Motor neuron (in vitro differentiated cells): ENCODE results near the gene KLK3. TPM values are rescaled to one million over a fixed set of nuclear protein-coding genes. Genes with fewer than 3 reads are reported as not detected.
"Not testable (repeated sequence)": the region's sequence is repeated elsewhere in the genome, so short reads cannot be mapped to it uniquely, and the experiment has no call there.

ENCODE experiments used
- ATAC-seq, 8 experiments: fragments of 200-7000 bp; cut with Tn5 transposase; replicated peaks in 6 of 8; 2 replicates each; pipeline ENCODE4 v1.8.0; 2021; ENCODE audit warnings: mild to moderate bottlenecking in 8 of 8, moderate library complexity in 8 of 8
- H3K27ac ChIP-seq, 2 donors: fragments of 250-450 bp; sonication (Bioruptor Pico); 2 replicates each; pipeline ENCODE4 v1.9.0; 2021; ENCODE audit warnings: antibody characterized with exemption in 2 of 2, mild to moderate bottlenecking in 2 of 2, moderate library complexity in 1 of 2
- H3K4me1 ChIP-seq, 2 donors: fragments of 250-450 bp; sonication (Bioruptor Pico); replicated peaks in 1 of 2; 2 replicates each; pipeline ENCODE4 v1.6.1; 2021; ENCODE audit warnings: antibody characterized with exemption in 2 of 2, mild to moderate bottlenecking in 2 of 2, moderate library complexity in 1 of 2
- H3K4me3 ChIP-seq, 5 donors: fragments of 250-450 bp; sonication (Bioruptor Pico); 2 replicates each; pipeline ENCODE4 v1.9.0; 2021; ENCODE audit warnings: antibody characterized with exemption in 5 of 5, mild to moderate bottlenecking in 5 of 5, moderate library complexity in 4 of 5
- WGBS, 10 experiments: fragments of 450-650 bp; shearing (Covaris generic); methylation state at CpG; one replicate each; pipeline ENCODE4 v1.0.0; 2022; 5-methylcytosine and 5-hydroxymethylcytosine counted together
- in situ Hi-C, 9 experiments: fragments of 400-800 bp; cut with MboI; loops; one replicate each; pipeline ENCODE4 v1.15.0; 2021; ENCODE audit warnings: low sequenced_read_pairs in 9 of 9, low pct_unique_long_range_greater_than_20kb in 2 of 9; ENCODE audit not compliant: unreplicated experiment in 9 of 9
- total RNA-seq, 8 experiments: library from RNA; unstranded; fragments of 300-600 nt; gene quantifications; 2 replicates each; pipeline versions ENCODE4 v1.2.3 to v1.2.4, GENCODE V29; 2022

The KLK3 gene
- total RNA-seq, 8 experiments from 2014 or later: 0.60 to 3.2 (median 1.2) TPM; not detected in 2

DNA sequence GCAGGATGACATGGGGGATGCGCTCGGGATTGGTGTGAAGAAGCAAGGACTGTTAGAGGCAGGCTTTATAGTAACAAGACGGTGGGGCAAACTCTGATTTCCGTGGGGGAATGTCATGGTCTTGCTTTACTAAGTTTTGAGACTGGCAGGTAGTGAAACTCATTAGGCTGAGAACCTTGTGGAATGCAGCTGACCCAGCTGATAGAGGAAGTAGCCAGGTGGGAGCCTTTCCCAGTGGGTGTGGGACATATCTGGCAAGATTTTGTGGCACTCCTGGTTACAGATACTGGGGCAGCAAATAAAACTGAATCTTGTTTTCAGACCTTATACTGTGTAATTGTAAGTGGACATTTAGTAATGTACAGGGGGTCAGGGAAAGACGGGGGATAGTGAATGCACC is 25.5 kb downstream of the KLK3 start:
- ATAC-seq: no peak

DNA sequence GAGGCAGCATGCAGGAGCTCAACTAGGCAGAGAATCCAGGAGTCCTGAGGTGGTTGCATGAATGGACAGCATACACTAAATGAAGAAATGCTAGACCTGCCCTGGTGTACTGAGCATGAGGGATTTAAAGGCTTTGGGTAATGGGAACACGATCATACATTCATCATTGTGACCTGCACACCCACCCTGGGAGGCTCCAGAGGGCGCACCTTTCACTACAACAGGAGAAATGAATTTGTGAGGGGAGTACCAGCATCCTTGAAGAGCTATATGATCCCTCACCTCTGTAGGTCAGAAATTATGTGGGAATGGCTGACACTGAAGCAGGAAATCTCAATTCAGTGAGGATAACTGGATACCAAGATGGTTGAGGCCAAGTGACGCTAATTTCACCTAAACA is 27.5 kb downstream of the KLK3 start:
- 0 to 59% (median 18%) methylated on average over 1 to 2 of the region's 3 CpGs; no CpG with 5 or more reads in 4 of the 10 experiments for WGBS, 10 experiments
- ATAC-seq: no peak
- in situ Hi-C loops: no loop called here
- Histone ChIP-seq H3K4me3 (no peak overlapping the region), H3K27ac (no peak overlapping the region), H3K4me1 (no peaks in the 10 kb centered on the region)

More for the DNA sequence above, 25.5 kb downstream of the KLK3 start:
- no peaks in the 10 kb centered on the region for H3K4me1 ChIP-seq
- in situ Hi-C loops: no loop called here
- 0 to 63% (median 42%) methylated on average over 1 to 5 of the region's 5 CpGs; no CpG with 5 or more reads in 2 of the 10 experiments for WGBS, 10 experiments
- H3K27ac ChIP-seq: no peak overlapping the region
- no peak overlapping the region for H3K4me3 ChIP-seq

DNA sequence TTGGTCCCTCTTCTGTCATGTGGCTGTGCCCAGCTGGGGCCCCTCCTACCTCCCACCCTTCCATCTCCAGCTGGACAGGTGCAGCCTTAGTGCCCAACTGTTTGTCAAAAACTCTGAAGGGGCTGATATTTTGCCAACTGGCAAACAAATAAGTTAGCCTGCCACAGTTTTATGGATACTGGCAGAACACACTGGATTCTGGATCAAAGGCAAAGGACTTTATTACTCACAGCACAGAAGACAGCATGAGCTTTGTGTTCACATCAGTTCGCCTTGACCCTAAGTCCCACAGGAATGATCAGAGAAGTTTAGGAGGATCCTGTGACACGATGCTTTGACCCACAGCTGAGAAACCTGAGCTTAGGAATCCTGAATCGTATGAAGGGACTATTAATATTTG is 34.9 kb downstream of the KLK3 start:
- in situ Hi-C loops: no loop called here
- 0 to 55% (median 20%) methylated on average over 1 to 3 of the region's 3 CpGs; no CpG with 5 or more reads in 3 of the 10 experiments for WGBS, 10 experiments
- Histone ChIP-seq H3K27ac (no peak overlapping the region), H3K4me3 (no peak overlapping the region), H3K4me1 (no peaks in the 10 kb centered on the region)
- no peak for ATAC-seq

DNA sequence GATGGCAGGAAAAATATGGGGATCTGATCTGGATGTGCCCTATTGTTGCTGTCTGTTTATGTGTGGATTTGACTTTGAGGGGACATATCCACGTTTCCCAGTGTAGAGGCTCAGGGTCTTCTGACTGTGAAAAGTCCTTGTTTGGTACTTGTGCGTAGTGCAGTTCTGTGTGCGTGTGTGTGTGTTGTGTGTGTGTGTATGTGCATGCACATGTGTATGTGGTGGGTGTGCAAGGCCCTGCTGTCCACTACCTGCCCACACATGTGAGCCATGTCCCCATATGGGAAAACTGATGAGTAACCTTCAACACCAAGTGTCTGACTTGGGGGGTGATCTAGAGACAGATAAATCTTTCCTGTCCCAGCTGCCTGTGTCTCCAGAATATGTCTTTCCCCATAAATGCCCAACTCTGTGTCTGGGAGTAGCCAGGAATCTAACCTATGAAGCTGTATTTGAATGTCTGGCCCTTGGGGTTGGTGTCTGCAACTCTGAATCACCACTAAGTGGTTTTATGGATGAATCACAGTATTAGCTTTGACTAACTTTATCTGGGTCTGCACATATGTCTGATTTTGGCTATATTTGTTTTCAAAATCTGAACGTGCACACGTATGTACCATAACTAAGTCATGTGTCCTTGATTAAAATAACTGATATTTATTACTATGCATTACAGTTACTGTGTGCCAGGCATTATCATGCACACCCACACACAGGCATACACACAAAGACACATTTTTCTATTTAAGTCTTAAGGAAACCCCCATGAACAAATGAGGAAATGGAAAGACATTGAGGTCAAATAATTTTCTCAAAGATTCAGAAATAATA is 35.9 kb downstream of the KLK3 start:
- no peak for ATAC-seq
- in situ Hi-C loops: no loop called here
- H3K4me3 ChIP-seq: no peak overlapping the region
- H3K4me1 ChIP-seq: no peaks in the 10 kb centered on the region
- H3K27ac ChIP-seq: no peak overlapping the region
- WGBS, 10 experiments: 0 to 43% (median 17%) methylated on average over 1 to 3 of the region's 5 CpGs; no CpG with 5 or more reads in 1 of the 10 experiments

DNA sequence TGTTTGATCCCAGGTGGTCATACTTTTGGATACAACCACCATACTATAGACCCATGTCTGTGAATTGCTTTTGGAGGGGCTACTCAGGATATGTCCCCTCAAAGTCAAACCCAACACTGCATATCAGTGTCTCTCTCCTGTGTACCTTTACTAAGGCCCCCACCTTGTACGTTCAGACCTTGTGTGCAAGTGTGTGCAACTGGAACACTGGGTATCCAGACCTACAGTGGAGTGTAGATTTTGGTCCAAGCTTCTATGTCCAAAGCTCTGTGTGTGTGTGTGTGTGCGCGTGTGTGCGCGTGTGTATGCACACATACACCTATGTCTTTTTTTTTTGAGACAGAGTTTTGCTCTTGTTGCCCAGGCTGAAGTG is 36.5 kb downstream of the KLK3 start:
- ATAC-seq: no peak
- no peaks in the 10 kb centered on the region for H3K4me1 ChIP-seq
- H3K27ac ChIP-seq: no peak overlapping the region
- H3K4me3 ChIP-seq: no peak overlapping the region
- in situ Hi-C loops: no loop called here
- WGBS, 10 experiments: 65 to 91% (median 87%) methylated on average over 1 to 5 of the region's 5 CpGs; no CpG with 5 or more reads in 5 of the 10 experiments

DNA sequence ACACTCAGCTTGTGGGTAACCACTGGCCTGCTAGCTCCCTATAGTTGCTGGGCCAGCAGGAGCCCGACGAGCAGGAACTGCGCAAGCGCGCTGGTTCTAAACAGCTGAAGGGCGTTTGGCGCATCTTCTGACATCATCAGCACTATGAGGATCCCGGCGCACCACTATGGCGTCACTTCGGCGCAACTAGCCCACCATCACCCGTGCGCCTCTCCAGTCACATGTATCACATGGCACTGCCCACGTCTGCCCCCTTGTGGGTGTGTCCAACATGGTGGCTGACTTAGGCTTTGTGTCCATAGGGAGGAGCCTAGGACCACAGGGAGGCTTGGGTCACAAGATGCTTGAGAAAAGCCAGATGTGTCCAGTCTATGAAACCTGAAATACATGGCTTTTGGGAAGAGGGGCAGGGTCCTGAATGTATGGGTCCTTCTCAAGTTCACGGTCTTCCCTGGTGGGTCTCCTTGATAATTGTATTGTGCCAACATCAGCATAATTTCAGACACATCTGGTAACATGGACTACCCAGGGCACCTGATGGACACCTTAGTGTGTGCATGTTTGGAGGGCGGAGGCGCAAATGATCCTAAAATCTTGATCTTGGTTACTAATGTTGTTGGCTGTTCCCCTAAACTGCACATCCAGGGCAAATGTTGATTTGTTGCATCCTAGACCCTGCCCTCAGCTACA is 38.5 kb downstream of the KLK3 start:
- Histone ChIP-seq H3K4me1 (peaks cover 0 to 3% of the 10 kb centered on the region in 2 donors), H3K27ac (no peak overlapping the region), H3K4me3 (no peak overlapping the region)
- in situ Hi-C loops: no loop called here
- WGBS, 10 experiments: 67 to 100% (median 94%) methylated on average over 1 to 6 of the region's 18 CpGs; no CpG with 5 or more reads in 5 of the 10 experiments
- ATAC-seq: no peak

DNA sequence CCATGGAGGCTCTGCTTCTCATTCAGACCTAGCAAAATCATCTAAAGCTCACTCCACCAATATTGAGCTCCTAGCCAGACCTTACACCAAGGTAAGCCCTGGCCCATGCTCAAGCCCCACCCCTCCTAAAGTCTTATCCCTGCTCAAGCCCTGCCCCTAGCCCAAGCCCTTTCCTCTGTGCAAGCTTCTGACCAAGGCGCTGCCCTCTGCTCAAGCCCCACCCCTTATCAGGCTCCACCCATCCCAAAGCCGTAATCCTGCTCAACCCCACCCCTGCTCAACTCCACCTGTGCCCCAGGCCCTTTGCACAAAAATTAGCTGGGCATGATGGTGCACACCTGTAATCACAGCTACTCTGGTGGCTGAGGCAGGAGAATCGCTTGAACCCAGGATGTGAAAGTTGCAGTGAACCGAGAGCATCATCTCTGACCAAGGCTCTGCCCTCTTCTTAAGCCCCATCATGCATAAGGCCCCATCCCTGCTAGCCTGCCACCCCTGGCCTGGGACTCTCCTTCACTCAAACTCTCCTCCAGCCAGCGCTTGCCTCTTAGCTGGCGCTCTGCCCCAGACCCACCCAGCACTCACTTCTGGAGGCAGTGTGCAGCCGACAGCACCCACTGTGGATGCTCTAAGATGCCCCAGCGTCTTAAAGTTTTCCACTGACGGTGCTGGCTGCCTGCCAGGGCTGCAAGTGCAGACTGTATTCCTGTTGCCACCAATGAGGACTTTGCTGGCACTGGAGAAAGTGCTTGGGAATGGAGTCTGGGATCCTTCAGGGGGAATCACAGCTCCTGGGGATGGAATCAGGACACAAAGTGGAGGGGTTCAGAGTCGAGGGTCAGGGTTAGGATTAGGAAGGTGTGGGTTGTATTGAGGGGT is 40.0 kb downstream of the KLK3 start:
- no peak for ATAC-seq

DNA sequence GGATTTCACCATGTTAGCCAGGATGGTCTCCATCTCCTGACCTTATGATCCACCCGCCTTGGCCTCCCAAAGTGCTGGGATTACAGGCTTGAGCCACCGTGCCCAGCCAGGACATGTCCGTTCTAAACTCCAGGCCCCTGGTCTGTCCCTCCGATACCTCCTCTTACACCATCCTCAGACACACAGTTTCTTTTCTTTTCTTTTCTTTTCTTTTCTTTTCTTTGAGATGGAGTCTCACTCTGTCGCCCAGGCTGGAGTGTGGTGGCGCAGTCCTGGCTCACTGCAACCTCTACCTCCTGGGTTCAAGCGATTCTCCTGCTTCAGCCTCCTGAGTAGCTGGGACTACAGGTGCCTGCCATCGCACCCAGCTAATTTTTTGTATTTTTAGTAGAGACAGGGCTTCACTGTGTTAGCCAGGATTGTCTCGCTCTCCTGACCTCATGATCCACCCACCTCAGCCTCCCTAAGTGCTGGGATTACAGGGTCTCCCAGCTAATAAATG is 41.4 kb downstream of the KLK3 start:
- H3K4me1 ChIP-seq, in situ Hi-C loops, H3K4me3 ChIP-seq: not testable (repeated sequence)
- peak overlapping the region in 1 of 2 donors; percentile 79 for H3K27ac ChIP-seq
- peak in 2 of 8 experiments; percentile 58 to 63 for ATAC-seq
- 11 to 96% (median 70%) methylated on average over 1 to 8 of the region's 9 CpGs; no CpG with 5 or more reads in 3 of the 10 experiments for whole genome bisulfite sequencing, 10 experiments

More for the DNA sequence above, 40.0 kb downstream of the KLK3 start:
- Histone ChIP-seq H3K4me3 (no peak overlapping the region), H3K27ac (no peak overlapping the region), H3K4me1 (peaks cover 0 to 3% of the 10 kb centered on the region in 2 donors)
- in situ Hi-C loops: no loop called here
- 0 to 89% (median 24%) methylated on average over 1 to 4 of the region's 10 CpGs; no CpG with 5 or more reads in 4 of the 10 experiments for WGBS, 10 experiments

DNA sequence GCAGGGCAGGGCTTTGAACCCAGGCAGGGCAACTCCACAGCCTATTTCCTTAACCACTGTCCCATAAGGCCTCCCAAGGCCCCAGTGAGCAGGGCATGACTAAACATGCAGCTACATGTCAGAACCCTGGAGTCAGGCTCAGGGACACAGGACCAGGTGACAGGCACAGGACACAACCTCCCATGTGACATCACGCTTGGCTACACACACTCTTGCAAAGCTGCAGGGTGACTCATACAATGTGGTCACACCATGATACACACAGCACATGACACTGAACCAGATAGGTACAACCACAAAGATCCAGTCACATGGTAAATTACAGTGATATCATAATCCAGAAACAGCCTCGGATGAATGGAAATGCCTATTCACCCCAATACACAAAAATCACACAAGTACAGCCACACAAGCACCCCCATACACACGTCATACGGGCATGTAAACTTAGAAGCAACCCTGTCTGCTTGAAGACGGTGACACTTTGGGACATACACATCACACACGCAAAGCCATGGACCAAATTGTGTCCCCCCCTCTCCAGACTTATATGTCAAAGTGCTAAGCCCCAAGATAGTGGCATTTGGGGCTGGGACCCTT is 42.0 kb downstream of the KLK3 start:
- H3K27ac ChIP-seq: peak overlapping the region; percentile 45 to 79
- in situ Hi-C loops: no loop called here
- peak in 7 of 8 experiments; percentile 87 to 94 (median 89) for ATAC-seq
- H3K4me1 ChIP-seq: peaks cover 0 to 3% of the 10 kb centered on the region in 2 donors
- WGBS, 10 experiments: 48 to 69% (median 58%) methylated on average over 2 to 6 of the region's 6 CpGs; no CpG with 5 or more reads in 4 of the 10 experiments
- no peak overlapping the region for H3K4me3 ChIP-seq

DNA sequence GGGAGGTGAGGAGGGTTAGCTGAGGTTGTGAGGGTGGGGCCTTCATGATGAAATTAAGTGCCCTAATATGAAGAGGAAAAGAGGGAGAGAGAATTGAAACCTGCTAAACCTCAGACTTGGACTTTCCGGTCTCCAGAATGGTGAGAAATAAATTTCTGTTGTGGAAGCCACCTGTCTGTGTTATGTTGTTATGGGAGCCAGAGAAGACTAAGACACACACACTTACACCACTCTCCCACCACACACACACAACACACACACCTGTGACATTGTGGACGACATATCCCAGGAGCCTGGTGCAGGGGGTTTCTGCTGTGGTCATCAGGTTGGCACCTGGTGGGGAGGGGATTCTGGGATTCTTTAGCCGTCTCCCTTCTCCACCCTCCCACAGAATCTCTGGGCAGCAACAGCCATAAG is 42.5 kb downstream of the KLK3 start:
- in situ Hi-C loops: no loop called here
- WGBS, 10 experiments: 83% methylated on average over 1 of the region's 3 CpGs; no CpG with 5 or more reads in 9 of the 10 experiments
- no peak for ATAC-seq

DNA sequence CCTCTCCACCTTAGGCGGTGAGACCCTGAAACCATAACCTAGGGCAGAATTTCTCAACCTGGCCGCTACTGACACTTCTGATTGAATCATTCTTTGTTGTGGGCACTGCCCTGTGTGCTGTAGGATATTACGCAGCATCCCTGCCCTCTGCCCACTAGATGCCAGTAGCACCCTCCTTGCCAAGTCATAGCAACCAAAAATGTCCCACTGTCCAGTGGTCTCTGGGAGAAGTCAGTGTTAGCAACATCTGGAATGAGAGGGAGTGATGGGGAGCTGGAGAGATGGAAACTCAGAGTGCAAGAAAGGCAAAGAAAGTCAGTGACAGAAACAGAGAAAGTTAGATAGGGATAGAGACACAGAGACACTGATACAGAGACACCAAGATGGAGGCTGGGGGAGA is 42.9 kb downstream of the KLK3 start:
- 13 to 80% (median 60%) methylated on average over 1 to 3 of the region's 3 CpGs; no CpG with 5 or more reads in 3 of the 10 experiments for WGBS, 10 experiments
- Histone ChIP-seq H3K4me1 (peaks cover 0 to 3% of the 10 kb centered on the region in 2 donors), H3K4me3 (no peak overlapping the region), H3K27ac (no peak overlapping the region)
- in situ Hi-C loops: no loop called here
- ATAC-seq: no peak

More for the DNA sequence above, 42.5 kb downstream of the KLK3 start:
- Histone ChIP-seq H3K4me1 (peaks cover 0 to 3% of the 10 kb centered on the region in 2 donors), H3K27ac (peak overlapping the region; percentile 45 to 79), H3K4me3 (no peak overlapping the region)

DNA sequence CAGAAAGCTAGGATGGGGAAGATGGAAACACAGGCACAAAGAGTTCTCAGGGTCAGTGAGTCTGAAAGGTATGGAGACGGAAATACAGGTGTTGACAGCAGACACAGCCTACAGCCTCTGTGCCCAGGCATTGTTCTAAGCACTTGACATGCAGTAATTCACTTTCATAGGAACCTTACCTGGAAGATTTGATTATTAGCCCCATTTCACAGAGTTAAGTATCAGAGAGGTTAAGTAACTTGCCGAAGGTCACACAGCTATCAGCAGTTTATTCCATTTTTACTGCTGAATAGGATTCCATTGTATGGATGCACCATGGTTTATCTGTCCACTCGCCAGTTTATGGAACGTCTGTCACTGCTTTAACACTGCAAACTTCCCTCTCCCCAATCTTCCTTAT is 43.3 kb downstream of the KLK3 start:
- in situ Hi-C loops: no loop called here
- H3K27ac ChIP-seq: no peak overlapping the region
- 10 to 89% (median 54%) methylated on average over 1 to 4 of the region's 4 CpGs for WGBS, 10 experiments
- no peak overlapping the region for H3K4me3 ChIP-seq
- peaks cover 0 to 3% of the 10 kb centered on the region in 2 donors for H3K4me1 ChIP-seq
- no peak for ATAC-seq
